SU-DHL-6 (cell line): ENCODE results near the gene PEAK3.

Experiments
- H2AFZ ChIP-seq: fragments of 200-600 bp; sonication (generic); 2 replicates; pipeline ENCODE4 v1.6.1; 2014; ENCODE audit warnings: low read depth, mild to moderate bottlenecking, moderate library complexity, mixed read lengths, antibody characterized with exemption, low read length; ENCODE audit not compliant: severe bottlenecking
- H3F3A ChIP-seq: fragments of 200-600 bp; shearing (Covaris generic); 2 replicates; pipeline ENCODE4 v1.6.0; 2016; ENCODE audit warnings: antibody characterized with exemption, mild to moderate bottlenecking; ENCODE audit not compliant: insufficient read depth
- H3K27ac ChIP-seq: fragments of 200-600 bp; sonication (generic); 2 replicates; pipeline ENCODE4 v1.5.1; 2016; ENCODE audit warnings: low read depth, mild to moderate bottlenecking, low read length, moderate library complexity, mixed read lengths
- H3K27me3 ChIP-seq: fragments of 200-600 bp; sonication (generic), shearing (Covaris generic); 2 replicates; pipeline ENCODE4 v1.6.0; 2014; ENCODE audit warnings: mild to moderate bottlenecking, low read length
- H3K36me3 ChIP-seq: fragments of 200-600 bp; sonication (generic); 2 replicates; pipeline ENCODE4 v1.6.1; 2014; ENCODE audit warnings: mild to moderate bottlenecking, low read length, mixed read lengths
- H3K4me2 ChIP-seq: fragments of 300-600, 200-600 bp; shearing (Covaris generic), sonication (generic); 2 replicates; pipeline ENCODE4 v1.6.0; 2014; ENCODE audit warnings: low read length, low read depth, mild to moderate bottlenecking; ENCODE audit not compliant: poor library complexity, severe bottlenecking
- H3K4me3 ChIP-seq: fragments of 200-600 bp; sonication (generic); 2 replicates; pipeline ENCODE4 v1.5.1; 2014; ENCODE audit warnings: antibody characterized with exemption, low read length, mild to moderate bottlenecking, mixed read lengths; ENCODE audit not compliant: insufficient read depth, poor library complexity, severe bottlenecking
- H3K79me2 ChIP-seq: fragments of 200-600 bp; sonication (generic); 2 replicates; pipeline ENCODE4 v1.6.1; 2014; ENCODE audit warnings: mild to moderate bottlenecking, low read length, moderate library complexity; ENCODE audit not compliant: insufficient read depth
- H3K9ac ChIP-seq: fragments of 200-600 bp; sonication (generic); 2 replicates; pipeline ENCODE4 v1.7.0; 2014; ENCODE audit warnings: mild to moderate bottlenecking, low read length
- H3K9me2 ChIP-seq: fragments of 200-600 bp; sonication (generic); replicated peaks from 2 replicates; pipeline ENCODE4 v1.6.1; 2014; ENCODE audit warnings: low read length; ENCODE audit not compliant: insufficient read depth
- H3K9me3 ChIP-seq: fragments of 200-600 bp; sonication (generic); 2 replicates; pipeline ENCODE4 v1.6.1; 2014; ENCODE audit warnings: low read length, mixed read lengths; ENCODE audit not compliant: insufficient read depth
- H4K20me1 ChIP-seq: fragments of 200-600 bp; sonication (generic); 2 replicates; pipeline ENCODE4 v1.6.1; 2014; ENCODE audit warnings: low read depth, mild to moderate bottlenecking, antibody characterized with exemption, low read length, moderate library complexity, mixed read lengths
- CTCF ChIP-seq: fragments of 200-600 bp; sonication (generic); IDR thresholded peaks from one replicate; pipeline ENCODE4 v1.5.1; 2017; ENCODE audit warnings: antibody characterized with exemption, mild to moderate bottlenecking, low read length, moderate library complexity; ENCODE audit not compliant: insufficient read depth, poor library complexity, severe bottlenecking
- EZH2phosphoT487 ChIP-seq: fragments of 200-600 bp; sonication (generic), shearing (Covaris generic); conservative IDR thresholded peaks from 2 replicates; pipeline ENCODE4 v1.6.1; 2018; ENCODE audit warnings: mild to moderate bottlenecking, antibody characterized with exemption, low read length, moderate library complexity, mixed read lengths

PEAK3 gene

DNA sequence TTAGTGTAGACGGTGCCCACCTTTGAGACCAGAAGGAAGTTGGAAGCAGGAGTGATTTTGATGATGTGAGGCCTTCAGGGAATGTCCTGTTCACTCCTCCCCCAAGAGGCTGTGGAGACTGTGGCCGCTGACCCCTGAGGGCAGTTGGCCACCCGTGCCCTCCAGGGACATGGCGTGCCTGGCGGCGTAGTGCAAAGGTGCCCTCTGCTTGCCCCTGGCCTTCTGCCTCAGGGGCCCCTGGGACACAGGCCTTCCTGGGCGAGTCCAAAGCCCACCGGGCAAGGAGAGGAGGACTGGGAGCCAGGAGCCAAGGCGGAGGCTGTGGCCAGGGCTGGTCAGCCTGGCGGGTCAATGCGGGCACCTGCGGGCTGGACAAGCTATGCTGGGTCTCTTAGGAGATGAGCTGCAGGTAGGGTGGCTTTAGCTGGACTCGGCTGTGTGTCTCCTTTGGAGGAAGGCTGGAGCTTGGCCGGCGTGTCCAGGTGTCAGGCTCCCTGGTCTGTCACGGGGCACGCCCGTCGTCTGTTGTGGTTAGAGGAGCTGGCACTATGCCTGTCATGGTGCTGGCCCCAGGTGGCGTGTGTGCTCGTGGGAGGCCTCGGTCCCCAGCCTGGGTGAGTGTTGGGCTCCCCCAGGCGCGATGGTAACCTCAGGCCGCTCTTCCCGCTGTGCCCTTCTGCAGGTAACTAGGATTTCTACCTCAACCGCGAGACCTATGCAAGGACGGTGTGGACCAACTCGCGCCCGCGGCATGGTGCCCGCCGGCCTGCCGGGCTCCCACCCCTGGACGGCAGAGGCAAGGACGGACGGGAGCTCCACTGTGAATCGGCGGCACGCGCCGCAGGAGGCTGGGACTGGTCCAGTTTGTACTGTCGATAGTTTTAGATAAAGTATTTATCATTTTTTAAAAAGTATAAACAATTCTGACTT is 52.6 kb downstream of the PEAK3 start:
- no peaks in the 10 kb centered on the region for H3K36me3 ChIP-seq
- no peaks in the 10 kb centered on the region for H3K27me3 ChIP-seq
- no peaks in the 10 kb centered on the region for H3K9me2 ChIP-seq
- H3F3A ChIP-seq = peaks cover 24% of the 10 kb centered on the region
- peak overlapping the region; percentile 88 for H3K4me2 ChIP-seq
- H3K9ac ChIP-seq = peak overlapping the region; percentile 85
- peaks cover 18% of the 10 kb centered on the region for H3K79me2 ChIP-seq
- no peaks in the 10 kb centered on the region for H4K20me1 ChIP-seq
- H3K9me3 ChIP-seq = no peaks in the 10 kb centered on the region
- peak overlapping the region; percentile 50 for H3K4me3 ChIP-seq
- TF ChIP-seq CTCF = no peak
- no peak for TF ChIP-seq EZH2phosphoT487
- H2AFZ ChIP-seq = no peak overlapping the region
- peak overlapping the region; percentile 99 for H3K27ac ChIP-seq

DNA sequence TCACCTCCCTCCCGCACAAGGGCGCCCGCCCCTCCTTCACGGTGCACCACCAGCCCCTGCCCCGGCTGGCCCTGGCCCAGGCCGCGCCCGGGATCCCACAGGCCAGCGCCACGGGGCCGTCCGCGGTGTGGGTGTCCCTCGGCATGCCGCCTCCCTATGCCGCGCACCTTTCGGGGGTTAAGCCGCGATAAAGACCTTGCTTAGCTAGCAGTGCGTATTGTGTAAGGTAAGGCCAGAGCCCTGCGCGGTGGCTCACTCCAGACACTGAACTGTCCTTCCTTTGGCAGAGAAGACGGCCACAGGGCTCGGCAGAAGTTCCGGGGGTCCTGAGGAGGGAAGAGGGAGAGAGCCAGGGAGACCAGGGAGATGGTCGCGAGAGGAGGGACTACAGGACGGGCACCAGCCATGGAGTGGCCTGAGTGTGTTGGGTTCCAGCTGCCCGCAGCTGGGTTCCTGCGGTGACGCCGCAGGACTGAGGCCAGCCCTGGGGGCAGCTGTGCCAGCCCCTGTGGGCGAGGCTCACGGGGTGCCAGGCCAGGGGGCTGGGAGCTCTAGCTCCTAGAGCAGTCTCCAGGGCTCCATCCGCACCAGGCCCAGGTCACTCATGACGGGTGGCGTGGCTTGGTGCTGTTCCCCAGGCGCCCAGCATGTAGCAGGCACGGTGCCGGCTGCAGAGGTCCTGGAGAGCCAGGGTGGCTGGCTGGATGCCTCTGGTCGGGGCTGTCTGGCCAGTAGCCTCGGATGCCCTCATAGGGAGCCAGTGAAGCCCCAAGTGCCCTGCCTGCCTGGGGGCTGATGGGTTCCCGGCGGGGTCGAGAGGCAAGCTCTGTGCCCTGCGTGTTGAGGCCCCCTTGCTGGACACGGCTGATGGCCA is 53.6 kb downstream of the PEAK3 start:
- H3K27me3 ChIP-seq = no peaks in the 10 kb centered on the region
- H3K36me3 ChIP-seq = no peaks in the 10 kb centered on the region
- no peaks in the 10 kb centered on the region for H3K9me2 ChIP-seq
- TF ChIP-seq EZH2phosphoT487 (no peak), CTCF (no peak)
- H3K4me3 ChIP-seq = peak overlapping the region; percentile 50
- peak overlapping the region; percentile 88 for H3K4me2 ChIP-seq
- H4K20me1 ChIP-seq = no peaks in the 10 kb centered on the region
- no peak overlapping the region for H2AFZ ChIP-seq
- peak overlapping the region; percentile 85 for H3K9ac ChIP-seq
- peak overlapping the region; percentile 99 for H3K27ac ChIP-seq
- peaks cover 11% of the 10 kb centered on the region for H3K79me2 ChIP-seq
- no peaks in the 10 kb centered on the region for H3K9me3 ChIP-seq
- H3F3A ChIP-seq = peaks cover 25% of the 10 kb centered on the region

DNA sequence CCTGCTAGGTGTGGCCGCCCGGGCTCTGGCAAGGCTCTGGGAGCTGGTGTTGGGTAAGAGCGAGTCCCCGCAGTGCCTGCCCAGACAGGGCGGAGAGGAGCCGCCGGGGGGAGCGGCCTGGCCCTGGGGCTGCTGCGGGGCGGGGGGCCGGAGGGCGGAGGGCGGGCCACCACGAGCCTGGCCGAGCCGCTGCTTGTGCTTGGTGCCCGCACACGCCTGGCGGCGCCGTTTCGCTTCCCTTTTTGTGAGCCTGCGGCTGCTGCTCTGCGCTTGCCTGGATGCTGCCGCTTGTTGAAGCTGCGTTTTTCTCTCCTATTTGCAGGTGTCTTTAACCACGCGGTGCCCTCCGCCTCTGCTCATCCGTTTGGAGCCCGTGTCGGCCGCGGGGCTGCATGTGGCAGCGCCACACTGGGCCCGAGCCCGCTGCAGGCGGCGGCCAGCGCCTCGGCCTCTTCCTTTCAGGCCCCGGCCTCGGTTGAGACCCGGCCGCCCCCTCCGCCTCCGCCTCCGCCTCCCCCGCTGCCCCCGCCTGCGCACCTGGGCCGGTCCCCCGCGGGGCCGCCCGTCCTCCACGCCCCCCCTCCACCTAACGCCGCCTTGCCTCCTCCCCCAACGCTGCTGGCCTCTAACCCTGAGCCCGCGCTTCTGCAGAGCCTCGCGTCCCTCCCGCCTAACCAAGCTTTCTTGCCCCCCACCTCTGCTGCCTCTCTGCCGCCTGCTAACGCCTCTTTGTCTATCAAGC is 54.4 kb downstream of the PEAK3 start:
- no peaks in the 10 kb centered on the region for H3K9me2 ChIP-seq
- peak overlapping the region; percentile 88 for H3K4me2 ChIP-seq
- H4K20me1 ChIP-seq = no peaks in the 10 kb centered on the region
- no peaks in the 10 kb centered on the region for H3K9me3 ChIP-seq
- H3F3A ChIP-seq = peaks cover 30% of the 10 kb centered on the region
- H3K79me2 ChIP-seq = peaks cover 11% of the 10 kb centered on the region
- no peaks in the 10 kb centered on the region for H3K27me3 ChIP-seq
- H3K9ac ChIP-seq = peak overlapping the region; percentile 85
- peak overlapping the region; percentile 99 for H3K27ac ChIP-seq
- H3K36me3 ChIP-seq = no peaks in the 10 kb centered on the region
- peak overlapping the region; percentile 50 for H3K4me3 ChIP-seq
- TF ChIP-seq CTCF (no peak), EZH2phosphoT487 (no peak)
- no peak overlapping the region for H2AFZ ChIP-seq
